ENCODE data around the gene POC1A.

The POC1A gene

DNA sequence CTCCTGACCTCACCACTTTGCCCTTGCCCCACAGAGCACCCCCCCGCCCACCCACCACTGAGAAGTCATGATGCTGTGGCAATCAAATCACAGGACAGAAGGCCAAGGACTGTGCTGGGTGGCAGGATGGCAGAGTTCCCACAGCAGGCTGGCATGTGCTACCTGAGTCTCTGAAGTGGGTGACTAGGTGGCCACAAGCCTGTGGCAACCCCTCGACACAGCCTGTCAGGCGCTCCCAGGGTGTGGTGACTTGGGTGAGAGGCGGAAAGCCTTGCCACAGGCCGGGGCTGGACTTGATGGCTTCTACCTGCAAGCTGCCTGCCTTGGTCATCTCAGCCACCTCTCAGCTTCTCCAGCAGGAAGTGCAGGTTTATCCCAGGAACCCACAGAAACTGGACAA, 82.2 kb downstream of the POC1A start:
- no peak overlapping the region for H3K4me3 ChIP-seq (ENCODE audit: low read depth, low read length)
- TF ChIP-seq, protein P1, sequence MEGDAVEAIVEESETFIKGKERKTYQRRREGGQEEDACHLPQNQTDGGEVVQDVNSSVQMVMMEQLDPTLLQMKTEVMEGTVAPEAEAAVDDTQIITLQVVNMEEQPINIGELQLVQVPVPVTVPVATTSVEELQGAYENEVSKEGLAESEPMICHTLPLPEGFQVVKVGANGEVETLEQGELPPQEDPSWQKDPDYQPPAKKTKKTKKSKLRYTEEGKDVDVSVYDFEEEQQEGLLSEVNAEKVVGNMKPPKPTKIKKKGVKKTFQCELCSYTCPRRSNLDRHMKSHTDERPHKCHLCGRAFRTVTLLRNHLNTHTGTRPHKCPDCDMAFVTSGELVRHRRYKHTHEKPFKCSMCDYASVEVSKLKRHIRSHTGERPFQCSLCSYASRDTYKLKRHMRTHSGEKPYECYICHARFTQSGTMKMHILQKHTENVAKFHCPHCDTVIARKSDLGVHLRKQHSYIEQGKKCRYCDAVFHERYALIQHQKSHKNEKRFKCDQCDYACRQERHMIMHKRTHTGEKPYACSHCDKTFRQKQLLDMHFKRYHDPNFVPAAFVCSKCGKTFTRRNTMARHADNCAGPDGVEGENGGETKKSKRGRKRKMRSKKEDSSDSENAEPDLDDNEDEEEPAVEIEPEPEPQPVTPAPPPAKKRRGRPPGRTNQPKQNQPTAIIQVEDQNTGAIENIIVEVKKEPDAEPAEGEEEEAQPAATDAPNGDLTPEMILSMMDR (IDR thresholded peaks at IDR 0.05; ENCODE audit: insufficient read depth, low read length, missing control alignments): no peak
- CTCF ChIA-PET: interaction anchor here (0.9 to 1.6 kb wide), 5 partner anchors 9 to 68 kb away, joined by 4 to 6 read pairs (median 4); partner anchors contain the start of gene DUSP7
- POLR2A ChIA-PET: no interaction called here
- no peak for DNase-seq (ENCODE audit: low read depth, low spot score)

DNA sequence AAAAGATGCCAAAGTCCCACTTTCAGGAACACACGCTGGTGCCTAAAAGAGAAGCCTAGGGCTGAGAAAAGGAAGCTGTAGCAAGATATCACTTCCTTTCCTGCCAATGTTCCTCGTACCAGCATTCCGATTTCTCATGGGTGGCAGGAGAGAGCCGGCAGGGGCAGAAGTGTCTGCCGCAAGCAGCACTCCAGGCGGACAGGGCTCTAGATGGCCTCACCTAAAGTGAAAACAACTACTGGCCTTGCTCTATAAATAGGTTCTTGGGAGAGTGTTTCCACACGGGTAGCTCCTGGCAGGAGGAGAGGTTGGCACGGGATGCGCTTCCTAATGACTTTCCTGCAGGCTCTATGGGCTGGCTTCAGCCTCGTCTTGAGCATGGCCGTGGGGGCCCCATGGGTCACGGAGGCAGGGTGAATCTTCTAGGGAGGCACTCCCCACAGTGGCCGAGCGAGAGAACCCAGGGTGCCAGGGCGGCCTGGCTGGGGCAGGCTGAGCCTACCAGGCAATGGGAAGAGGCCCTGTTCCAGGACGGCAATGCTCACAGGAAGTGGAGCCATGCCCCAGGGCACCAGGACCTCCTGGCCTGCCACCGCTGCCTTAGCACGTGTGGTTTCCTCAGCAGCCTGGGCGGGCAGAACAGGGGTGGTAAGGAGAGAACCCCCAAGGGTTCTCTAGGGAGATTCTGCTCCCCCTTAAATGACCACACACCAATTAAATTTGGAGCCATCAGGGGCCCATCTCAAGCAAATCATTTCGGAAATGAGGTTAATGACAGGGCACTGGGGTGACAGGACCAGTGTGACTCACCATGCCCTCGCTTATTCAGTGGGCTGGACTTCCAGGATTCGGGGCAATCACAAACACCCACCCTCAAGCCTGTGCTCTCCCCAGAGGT, 83.2 kb downstream of the POC1A start:
- no peak for DNase-seq (ENCODE audit: low read depth, low spot score)
- ChIA-PET CTCF (interaction anchor here (0.8 kb wide), 1 partner anchor 52 kb away, joined by 3 read pairs; no protein-coding TSS in a partner anchor), POLR2A (no interaction called here)
- TF ChIP-seq, protein P1 (IDR thresholded peaks at IDR 0.05; ENCODE audit: insufficient read depth, low read length, missing control alignments): no peak
- H3K4me3 ChIP-seq (ENCODE audit: low read depth, low read length): no peak overlapping the region

DNA sequence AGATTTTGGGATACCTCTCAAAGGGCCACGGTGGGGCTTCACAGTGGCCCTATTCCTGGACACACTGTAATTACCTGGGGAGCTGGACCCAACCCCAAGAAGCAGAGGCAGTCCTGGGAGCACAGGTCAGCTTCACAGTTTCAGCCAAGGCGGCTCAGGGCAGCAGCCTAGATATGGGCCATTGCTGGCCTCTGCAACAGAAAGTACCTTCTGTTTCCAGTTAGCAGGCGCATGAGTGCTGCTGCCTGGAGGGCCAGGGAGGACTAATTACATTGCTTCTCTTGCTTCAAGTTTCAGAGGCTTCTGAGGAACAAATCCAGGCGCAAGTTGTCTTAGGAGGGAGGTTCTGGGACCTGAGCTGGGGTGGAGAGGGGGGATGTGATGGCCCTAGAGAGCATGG, 84.4 kb downstream of the POC1A start:
- ChIA-PET POLR2A (no interaction called here), CTCF (interaction anchor here (1.8 kb wide), 1 partner anchor 53 kb away, joined by 4 read pairs; no protein-coding TSS in a partner anchor)
- DNase-seq (ENCODE audit: low read depth, low spot score): no peak

DNA sequence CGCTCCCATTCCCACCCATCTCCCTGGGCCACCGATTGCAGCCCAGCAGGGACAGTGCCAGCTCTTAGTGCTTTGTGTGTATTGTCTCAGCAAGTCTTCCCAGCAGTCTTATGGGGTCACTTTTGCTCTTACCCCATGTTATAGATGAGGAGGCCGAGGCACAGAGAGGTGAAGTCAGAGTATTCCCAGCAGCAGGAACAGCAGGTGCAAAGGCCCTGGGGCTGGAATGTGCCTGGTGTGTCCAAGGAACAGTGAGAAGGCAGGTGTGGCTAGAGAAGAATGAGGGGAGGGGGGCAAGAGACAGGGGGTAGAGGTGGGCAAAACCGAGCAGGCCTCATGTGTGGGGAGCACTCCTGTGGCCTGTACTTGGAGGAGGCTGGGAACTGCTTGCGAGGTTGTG, 85.1 kb downstream of the POC1A start:
- DNase-seq (ENCODE audit: low read depth, low spot score): no peak
- TF ChIP-seq, protein P1 (IDR thresholded peaks at IDR 0.05; ENCODE audit: insufficient read depth, low read length, missing control alignments): no peak
- H3K4me3 ChIP-seq (ENCODE audit: low read depth, low read length): no peak overlapping the region
- ChIA-PET POLR2A (no interaction called here), CTCF (interaction anchor here (1.8 kb wide), 1 partner anchor 54 kb away, joined by 4 read pairs; no protein-coding TSS in a partner anchor)

More for the DNA sequence above, 84.4 kb downstream of the POC1A start:
- H3K4me3 ChIP-seq (ENCODE audit: low read depth, low read length): no peak overlapping the region
- TF ChIP-seq, protein P1 (IDR thresholded peaks at IDR 0.05; ENCODE audit: insufficient read depth, low read length, missing control alignments): no peak

DNA sequence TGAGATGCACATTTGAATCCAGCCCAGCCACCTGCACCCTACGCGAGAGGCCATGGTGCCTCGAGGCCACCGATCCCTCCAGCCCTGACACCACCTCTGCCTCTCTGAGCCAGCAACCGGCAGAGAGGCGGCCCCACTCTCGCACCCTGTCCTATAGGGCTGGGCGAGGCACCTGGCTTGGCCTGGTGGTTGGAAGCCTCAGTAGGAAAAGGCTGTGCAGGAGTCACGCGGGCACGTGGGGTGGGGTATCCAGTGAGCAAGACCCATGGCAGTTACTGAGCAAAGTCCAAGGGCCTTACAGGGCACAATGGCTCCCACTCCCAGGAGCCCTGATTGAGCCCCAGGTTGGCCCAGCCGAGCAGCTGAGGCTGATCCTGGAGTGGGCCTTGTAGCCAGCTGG, 85.5 kb downstream of the POC1A start:
- no peak for DNase-seq (ENCODE audit: low read depth, low spot score)
- ChIA-PET POLR2A (no interaction called here), CTCF (interaction anchor here (1.8 kb wide), 1 partner anchor 54 kb away, joined by 4 read pairs; no protein-coding TSS in a partner anchor)
- no peak overlapping the region for H3K4me3 ChIP-seq (ENCODE audit: low read depth, low read length)
- TF ChIP-seq, protein P1 (IDR thresholded peaks at IDR 0.05; ENCODE audit: insufficient read depth, low read length, missing control alignments): no peak

DNA sequence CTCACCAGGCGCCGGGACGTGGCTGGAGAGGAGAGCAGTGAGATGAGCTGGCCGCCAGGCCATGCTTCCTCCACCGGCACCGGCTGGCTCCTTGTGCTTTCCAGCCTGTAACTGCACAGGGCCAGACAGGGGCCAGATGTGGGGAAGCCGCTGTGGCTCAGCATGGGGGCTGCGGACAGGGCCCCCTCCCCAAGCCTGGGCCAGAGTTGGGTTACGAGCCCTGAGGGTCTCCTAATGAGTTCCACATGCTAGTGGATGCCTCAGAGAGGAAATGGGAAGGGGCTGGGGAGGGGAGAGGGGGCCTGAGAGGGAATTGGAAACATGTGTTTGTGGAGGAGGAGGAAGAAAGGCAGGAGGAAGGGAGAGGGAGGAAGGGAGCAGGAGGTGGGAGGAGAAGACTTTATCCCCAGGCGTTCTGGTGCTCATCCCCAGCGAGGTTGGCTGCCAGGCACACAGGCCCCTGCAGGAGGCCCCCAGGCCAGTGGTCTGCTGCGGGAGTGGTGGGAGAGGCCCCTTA, 86.1 kb downstream of the POC1A start:
- no peak overlapping the region for H3K4me3 ChIP-seq (ENCODE audit: low read depth, low read length)
- TF ChIP-seq, protein P1 (IDR thresholded peaks at IDR 0.05; ENCODE audit: insufficient read depth, low read length, missing control alignments): no peak
- ChIA-PET CTCF (interaction anchor here (0.7 to 2.3 kb wide), 6 partner anchors 10 to 67 kb away, joined by 3 to 11 read pairs (median 6); partner anchors contain the start of gene DUSP7), POLR2A (interaction anchor here (0.7 to 1.1 kb wide), 2 partner anchors 14 to 19 kb away, joined by 3 to 5 read pairs; no protein-coding TSS in a partner anchor)
- no peak for DNase-seq (ENCODE audit: low read depth, low spot score)
